Lower lobe of right lung (tissue), 2 donors: ENCODE data around the gene ARV1. TPM values are rescaled to one million over a fixed set of nuclear protein-coding genes. Genes with fewer than 3 reads are reported as not detected.

Experiments
- ATAC-seq, 2 donors: fragments of 200-7000 bp; cut with Tn5 transposase; one replicate each; pipeline ENCODE4 v1.9.1; 2020 to 2022; ENCODE audit warnings: mild to moderate bottlenecking in 2 of 2, moderate library complexity in 2 of 2
- DNase-seq: peaks from one replicate; pipeline ENCODE4 v3.0.0-alpha.2; 2020
- H3K27ac ChIP-seq: fragments of 200-600 bp; one replicate; pipeline ENCODE4 v1.8.0; 2022
- H3K27me3 ChIP-seq: fragments of 200-600 bp; one replicate; pipeline ENCODE4 v1.8.0; 2022; ENCODE audit warnings: low read depth
- H3K36me3 ChIP-seq: fragments of 200-600 bp; one replicate; pipeline ENCODE4 v1.8.0; 2022; ENCODE audit warnings: mild to moderate bottlenecking
- H3K4me1 ChIP-seq: fragments of 200-600 bp; one replicate; pipeline ENCODE4 v1.8.0; 2022
- H3K4me3 ChIP-seq: fragments of 200-600 bp; one replicate; pipeline ENCODE4 v1.8.0; 2022; ENCODE audit warnings: mild to moderate bottlenecking
- H3K9me3 ChIP-seq: fragments of 200-600 bp; one replicate; pipeline ENCODE4 v1.8.0; 2022
- intact Hi-C: fragments of 100-400 bp; cut with DNase I; formaldehyde crosslinking; loops from one replicate; pipeline ENCODE4 v1.11.0; 2022
- total RNA-seq: library from RNA; stranded (reverse); fragmentation: NEBNext Ultra II Directional; extraction: Animal tissue kit (Norgen Biotek cat#: 25700); gene quantifications from one replicate; pipeline ENCODE4 v1.2.1, GENCODE V29; 2021
- TF ChIP-seq, protein P1 (sequence below): fragments of 200-600 bp; IDR thresholded peaks from one replicate; pipeline ENCODE4 v1.8.0; 2022; ENCODE audit warnings: antibody characterized with exemption, mild to moderate bottlenecking
- donor health status: DM: no; HTN: yes; CAD: no; lungs with severe emphysema.

The ARV1 gene
- total RNA-seq, 1 donor from 2014 or later, result 18.4 TPM

DNA sequence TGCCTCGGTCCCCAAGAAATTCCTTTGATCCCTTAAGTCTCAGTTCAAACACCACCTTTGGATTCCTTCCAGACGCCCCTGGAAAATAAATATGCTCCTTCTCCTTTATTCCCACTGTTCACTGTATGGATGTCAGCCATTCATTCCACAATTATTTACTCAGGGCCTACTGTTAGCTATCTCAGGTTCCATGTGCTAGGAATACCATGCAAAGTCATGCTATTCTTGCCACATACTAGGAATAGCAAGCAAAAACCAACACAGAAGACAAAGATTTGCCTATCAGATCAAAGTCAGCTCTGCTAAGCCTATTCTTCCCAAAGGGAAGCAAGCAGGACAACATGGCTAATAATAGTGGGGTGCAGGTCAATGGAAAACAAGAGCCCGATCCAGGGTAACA lies 30.0 kb upstream of the ARV1 start:
- TF ChIP-seq, protein P1, sequence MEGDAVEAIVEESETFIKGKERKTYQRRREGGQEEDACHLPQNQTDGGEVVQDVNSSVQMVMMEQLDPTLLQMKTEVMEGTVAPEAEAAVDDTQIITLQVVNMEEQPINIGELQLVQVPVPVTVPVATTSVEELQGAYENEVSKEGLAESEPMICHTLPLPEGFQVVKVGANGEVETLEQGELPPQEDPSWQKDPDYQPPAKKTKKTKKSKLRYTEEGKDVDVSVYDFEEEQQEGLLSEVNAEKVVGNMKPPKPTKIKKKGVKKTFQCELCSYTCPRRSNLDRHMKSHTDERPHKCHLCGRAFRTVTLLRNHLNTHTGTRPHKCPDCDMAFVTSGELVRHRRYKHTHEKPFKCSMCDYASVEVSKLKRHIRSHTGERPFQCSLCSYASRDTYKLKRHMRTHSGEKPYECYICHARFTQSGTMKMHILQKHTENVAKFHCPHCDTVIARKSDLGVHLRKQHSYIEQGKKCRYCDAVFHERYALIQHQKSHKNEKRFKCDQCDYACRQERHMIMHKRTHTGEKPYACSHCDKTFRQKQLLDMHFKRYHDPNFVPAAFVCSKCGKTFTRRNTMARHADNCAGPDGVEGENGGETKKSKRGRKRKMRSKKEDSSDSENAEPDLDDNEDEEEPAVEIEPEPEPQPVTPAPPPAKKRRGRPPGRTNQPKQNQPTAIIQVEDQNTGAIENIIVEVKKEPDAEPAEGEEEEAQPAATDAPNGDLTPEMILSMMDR, result no peak
- DNase-seq (no peak), ATAC-seq (no peak)
- H3K4me1 ChIP-seq, result no peaks in the 10 kb centered on the region
- H3K4me3 ChIP-seq, result no peak overlapping the region
- intact Hi-C loops, result no loop called here
- no peak overlapping the region for H3K27ac ChIP-seq
- peaks cover 45% of the 10 kb centered on the region for H3K36me3 ChIP-seq
- no peaks in the 10 kb centered on the region for H3K27me3 ChIP-seq
- no peaks in the 10 kb centered on the region for H3K9me3 ChIP-seq

DNA sequence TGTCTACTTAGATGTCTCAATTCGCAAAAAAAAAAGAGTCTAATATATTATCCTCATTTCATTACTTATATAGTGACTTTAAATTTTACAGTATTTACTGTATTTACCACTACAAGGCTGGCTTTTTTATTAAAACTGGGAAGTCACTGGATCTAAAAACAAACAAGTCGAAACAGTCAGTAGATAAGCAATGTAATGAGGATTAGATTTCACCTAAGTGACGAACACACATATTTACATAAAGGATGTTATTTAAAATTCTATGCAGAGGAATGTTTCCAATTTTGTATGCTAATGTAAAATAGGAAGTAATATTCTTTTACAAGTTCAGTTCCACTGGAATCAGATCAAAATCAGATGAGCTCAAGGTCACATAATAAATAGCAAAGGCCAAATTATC lies 28.5 kb upstream of the ARV1 start:
- DNase-seq (no peak), ATAC-seq (no peak)
- peaks cover 36% of the 10 kb centered on the region for H3K36me3 ChIP-seq
- no peak overlapping the region for H3K27ac ChIP-seq
- H3K4me3 ChIP-seq, result no peak overlapping the region
- TF ChIP-seq, protein P1, result no peak
- H3K4me1 ChIP-seq, result no peaks in the 10 kb centered on the region
- intact Hi-C loops, result no loop called here
- no peaks in the 10 kb centered on the region for H3K27me3 ChIP-seq
- no peaks in the 10 kb centered on the region for H3K9me3 ChIP-seq

DNA sequence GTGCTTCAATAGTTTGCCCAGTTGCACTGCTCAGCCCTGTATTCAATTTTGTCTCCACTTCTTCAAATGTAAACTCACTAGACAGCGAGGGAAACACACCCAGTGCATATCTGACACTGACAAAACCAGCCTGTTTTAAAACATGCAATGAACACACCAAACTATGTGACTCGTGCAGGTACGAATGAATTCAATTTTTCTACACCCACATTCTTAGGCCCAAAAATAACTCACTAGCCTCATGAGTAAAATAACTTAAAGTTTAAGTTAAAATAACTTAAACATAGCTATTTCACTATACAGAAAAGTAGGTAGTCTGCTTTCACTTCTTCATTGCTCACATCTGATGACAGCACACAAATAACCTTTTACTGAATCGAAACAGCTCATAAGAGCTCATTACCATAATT lies 21.3 kb upstream of the ARV1 start:
- DNase-seq (no peak), ATAC-seq (no peak)
- intact Hi-C loops, result no loop called here
- no peak overlapping the region for H3K4me3 ChIP-seq
- TF ChIP-seq, protein P1, result no peak
- H3K4me1 ChIP-seq, result no peaks in the 10 kb centered on the region
- H3K27ac ChIP-seq, result no peak overlapping the region
- H3K27me3 ChIP-seq, result no peaks in the 10 kb centered on the region
- H3K9me3 ChIP-seq, result no peaks in the 10 kb centered on the region
- peaks cover 40% of the 10 kb centered on the region for H3K36me3 ChIP-seq

DNA sequence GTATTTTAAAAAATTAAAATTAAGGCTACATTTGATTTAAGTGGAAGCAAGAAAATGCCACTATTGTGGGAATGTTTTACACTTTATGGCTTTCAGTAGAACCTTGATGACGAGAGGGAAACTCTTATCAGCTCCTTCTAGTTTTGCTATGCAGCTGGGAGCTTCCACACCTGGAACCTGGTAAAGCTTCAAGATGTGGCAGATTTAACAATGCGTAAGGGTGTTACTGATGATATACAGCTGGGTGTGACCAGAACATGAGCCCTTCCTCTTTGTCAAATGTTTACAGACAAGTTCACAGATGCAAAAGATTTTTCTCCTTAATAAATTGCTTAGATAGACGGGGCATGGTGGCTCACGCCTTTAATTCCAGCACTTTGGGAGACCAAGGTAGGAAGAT lies 20.5 kb upstream of the ARV1 start:
- Histone ChIP-seq H3K36me3 (peaks cover 33% of the 10 kb centered on the region), H3K4me1 (no peaks in the 10 kb centered on the region), H3K27ac (no peak overlapping the region), H3K9me3 (no peaks in the 10 kb centered on the region), H3K4me3 (no peak overlapping the region), H3K27me3 (no peaks in the 10 kb centered on the region)
- intact Hi-C loops, result no loop called here
- TF ChIP-seq, protein P1, result no peak
- ATAC-seq, result no peak
- no peak for DNase-seq

DNA sequence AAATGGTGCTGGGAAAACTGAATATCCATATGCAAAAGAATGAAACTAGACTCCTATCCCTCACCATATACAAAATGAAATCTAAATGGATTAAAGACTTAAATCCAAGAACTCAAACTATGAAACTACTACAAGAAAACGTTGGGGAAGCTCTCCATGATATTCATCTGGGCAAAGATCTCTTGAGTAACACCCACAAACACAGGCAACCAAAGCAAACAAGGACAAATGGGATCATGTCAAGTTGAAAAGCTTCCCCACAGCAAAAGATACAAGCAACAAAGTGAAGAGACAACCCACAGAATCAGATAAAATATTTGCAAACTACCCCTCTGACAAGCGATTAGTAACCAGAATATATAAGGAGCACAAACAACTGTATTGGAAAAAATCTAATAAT lies 14.0 kb upstream of the ARV1 start:
- Histone ChIP-seq H3K9me3 (no peaks in the 10 kb centered on the region), H3K27ac (no peak overlapping the region), H3K4me3 (no peak overlapping the region), H3K27me3 (no peaks in the 10 kb centered on the region), H3K4me1 (no peaks in the 10 kb centered on the region), H3K36me3 (peaks cover 2% of the 10 kb centered on the region)
- intact Hi-C loops, result no loop called here
- DNase-seq (no peak), ATAC-seq (no peak)
- TF ChIP-seq, protein P1, result no peak

DNA sequence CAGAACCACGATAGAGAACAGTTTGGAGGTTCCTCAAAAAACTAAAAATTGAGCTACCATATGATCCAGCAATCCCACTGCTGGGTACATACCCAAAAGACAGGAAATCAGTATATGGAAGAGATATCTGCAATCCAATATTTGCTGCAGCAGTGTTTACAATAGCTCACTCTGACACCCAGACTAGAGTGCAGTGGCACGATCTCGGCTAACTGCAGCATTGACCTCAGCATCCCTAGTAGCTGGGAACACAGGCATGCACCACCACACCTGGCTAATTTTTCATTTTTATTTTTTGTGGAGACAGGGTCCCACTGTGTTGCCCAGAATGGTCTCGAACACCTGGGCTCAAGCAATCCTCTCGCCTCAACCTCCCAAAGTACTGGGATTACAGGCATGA lies 13.4 kb upstream of the ARV1 start:
- TF ChIP-seq, protein P1, result no peak
- ATAC-seq, result no peak

More for the DNA sequence above, 13.4 kb upstream of the ARV1 start:
- Histone ChIP-seq H3K4me1 (no peaks in the 10 kb centered on the region), H3K9me3 (no peaks in the 10 kb centered on the region), H3K36me3 (peaks cover 4% of the 10 kb centered on the region), H3K4me3 (no peak overlapping the region), H3K27ac (no peak overlapping the region), H3K27me3 (no peaks in the 10 kb centered on the region)
- no peak for DNase-seq
- intact Hi-C loops, result no loop called here
